NCI-H128 (cell line): ENCODE results near the gene FBXW5.
A peak's percentile ranks its signal among the peaks of the same experiment; 100 is the strongest.

Experiments used
- DNase-seq: peaks from one replicate; lab custom pipeline; 2025; ENCODE audit not compliant: unreplicated experiment; lab: John Stamatoyannopoulos, UW

The FBXW5 gene

DNA sequence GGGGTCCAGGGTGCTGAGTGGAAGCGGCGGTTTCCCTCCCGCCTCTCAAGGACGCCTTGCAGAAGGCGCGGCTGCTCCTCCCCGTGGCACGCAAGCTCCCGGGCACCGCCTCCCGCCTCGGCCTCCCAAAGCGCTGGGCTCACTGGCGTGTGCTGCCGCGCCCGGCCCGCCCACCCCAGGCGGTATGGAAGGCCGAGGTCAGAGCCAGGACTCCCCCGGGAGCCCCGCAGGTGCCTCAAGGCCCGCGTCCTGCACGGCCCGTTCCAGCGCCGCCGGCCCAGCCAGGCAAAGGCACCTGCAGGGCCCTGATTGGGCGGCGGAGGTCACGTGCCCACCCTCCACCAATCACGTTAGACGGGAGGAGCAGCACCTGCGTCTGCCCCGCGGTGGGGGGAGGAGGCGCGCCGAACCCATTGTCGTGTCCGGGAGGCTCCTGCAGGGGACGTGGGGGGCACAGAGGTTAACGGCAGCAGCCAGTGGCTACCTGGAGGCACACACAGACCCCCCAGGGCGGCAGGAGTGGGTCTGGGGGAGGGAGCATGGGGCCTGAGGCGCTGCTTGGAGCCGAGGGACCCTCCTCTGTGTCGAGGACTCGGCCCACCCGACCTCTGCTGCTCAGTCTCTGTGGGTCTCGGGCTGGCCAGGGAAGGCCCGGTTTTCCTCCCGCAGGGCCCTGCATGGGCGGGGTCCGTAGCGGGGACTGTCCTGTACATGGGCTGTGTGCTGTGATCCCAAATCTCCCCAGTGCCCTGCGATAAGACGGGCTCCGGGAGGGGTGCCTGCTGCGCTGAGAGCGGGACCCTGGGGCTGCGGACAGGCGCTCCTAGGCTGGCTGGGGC is 5.5 kb upstream of the FBXW5 start:
- peak; percentile 93 for DNase-seq

DNA sequence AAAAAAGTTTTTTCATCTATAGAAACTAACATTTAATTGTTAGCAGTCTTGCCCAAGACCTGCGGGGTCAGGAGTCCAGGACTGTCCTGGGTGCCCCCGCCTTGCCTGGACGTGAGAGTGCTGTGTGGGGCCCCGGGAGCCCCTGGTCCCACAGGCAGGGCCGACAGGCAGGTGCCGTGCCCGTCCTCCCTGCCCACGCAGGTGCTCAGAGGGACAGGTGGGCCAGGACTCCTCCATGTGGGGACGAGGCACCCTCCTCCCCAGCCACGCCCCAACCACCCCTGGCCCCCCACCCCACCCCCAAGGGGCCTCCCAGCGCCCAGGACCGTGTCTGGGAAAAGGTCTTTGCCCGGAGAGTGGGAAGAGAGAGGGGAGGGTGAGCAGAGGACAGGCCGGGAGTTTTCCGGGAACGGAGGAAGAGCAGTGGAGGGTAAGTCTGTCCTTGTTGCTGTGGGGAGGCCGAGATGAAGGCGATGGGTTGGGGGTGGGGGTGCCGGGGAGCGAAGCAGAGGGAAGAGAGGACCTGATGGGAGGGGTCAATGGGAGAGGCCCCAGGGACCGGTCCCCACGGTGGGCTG is 4.8 kb upstream of the FBXW5 start:
- DNase-seq: no peak

GRCh38 chr9:136947955-136948510 is 3.5 kb upstream of the FBXW5 start:
- no peak for DNase-seq

DNA sequence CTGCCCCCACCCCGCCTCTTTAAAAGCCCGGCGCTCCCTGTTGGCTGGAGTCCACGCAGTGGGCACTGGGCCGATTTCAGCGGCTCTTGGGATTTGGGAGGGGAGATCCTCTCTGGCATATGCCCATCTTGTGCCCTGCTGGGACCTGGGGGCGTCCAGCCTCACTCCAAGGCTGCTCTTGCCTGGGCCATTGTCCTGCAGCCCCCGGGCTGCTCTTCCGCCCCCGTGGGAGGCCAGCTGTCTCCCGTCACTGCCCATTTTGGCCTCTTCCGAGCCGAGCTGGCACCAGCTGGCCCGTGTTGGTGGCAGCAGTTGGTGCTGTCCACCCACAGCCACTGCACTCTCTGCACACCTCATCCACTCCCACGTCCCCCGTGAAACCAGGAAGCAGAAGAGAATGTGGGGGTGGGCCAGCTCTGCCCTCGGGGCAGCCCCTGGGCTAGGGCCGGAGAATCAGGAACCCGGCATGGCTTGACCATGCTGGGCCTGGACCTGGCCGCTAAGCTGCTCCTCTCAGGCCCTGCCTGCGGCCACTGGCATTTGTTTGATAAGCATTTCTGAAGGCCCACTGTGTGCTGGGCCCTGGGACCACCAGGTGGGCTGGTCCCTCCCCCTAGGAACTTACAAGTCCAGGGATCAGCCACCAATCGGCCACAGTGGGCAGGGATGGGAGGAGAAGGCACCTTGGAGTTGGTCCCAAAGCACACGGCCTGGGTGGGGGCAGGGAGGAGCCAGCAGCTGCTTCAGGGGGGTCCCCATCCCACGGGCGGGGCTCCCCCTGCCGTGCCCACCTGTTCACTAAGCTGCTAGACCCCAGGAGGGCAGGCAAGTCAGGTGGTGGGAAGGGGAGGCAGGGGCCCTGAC is 2.7 kb upstream of the FBXW5 start:
- no peak for DNase-seq

DNA sequence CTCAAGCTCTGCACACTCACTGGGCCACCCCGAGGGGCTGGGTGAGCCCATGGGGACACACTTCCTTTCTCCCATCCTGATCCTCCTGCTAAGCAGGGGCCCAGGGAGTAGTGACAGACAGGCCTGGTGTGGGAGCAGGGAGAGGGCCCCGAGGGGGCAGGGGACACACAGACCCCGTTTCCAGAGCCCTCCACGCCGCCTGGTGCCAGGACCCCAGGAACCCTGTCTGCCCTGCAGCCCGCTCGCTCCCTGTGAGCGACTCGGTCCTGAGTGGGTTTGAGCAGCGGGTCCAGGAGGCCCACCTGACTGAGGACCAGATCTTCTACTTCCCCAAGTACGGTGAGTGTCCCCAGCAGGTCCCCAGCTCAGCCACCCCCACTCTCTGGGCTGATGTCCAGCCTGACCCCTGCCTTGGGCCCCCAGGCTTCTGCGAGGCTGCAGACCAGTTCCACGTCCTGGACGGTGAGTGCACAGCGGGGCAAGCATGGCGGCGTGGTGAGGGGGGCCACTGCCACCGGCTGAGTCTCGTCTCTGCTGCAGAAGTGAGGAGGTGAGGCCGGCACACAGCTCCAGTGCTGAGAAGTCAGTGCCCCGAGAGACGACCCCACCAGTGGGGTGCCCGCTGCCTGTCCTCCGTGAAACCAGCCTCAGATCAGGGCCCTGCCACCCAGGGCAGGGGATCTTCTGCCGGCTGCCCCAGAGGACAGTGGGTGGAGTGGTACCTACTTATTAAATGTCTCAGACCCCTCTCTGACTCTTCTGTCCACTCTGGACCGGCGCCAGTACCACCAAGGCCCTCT is 1.9 kb upstream of the FBXW5 start:
- DNase-seq: no peak

DNA sequence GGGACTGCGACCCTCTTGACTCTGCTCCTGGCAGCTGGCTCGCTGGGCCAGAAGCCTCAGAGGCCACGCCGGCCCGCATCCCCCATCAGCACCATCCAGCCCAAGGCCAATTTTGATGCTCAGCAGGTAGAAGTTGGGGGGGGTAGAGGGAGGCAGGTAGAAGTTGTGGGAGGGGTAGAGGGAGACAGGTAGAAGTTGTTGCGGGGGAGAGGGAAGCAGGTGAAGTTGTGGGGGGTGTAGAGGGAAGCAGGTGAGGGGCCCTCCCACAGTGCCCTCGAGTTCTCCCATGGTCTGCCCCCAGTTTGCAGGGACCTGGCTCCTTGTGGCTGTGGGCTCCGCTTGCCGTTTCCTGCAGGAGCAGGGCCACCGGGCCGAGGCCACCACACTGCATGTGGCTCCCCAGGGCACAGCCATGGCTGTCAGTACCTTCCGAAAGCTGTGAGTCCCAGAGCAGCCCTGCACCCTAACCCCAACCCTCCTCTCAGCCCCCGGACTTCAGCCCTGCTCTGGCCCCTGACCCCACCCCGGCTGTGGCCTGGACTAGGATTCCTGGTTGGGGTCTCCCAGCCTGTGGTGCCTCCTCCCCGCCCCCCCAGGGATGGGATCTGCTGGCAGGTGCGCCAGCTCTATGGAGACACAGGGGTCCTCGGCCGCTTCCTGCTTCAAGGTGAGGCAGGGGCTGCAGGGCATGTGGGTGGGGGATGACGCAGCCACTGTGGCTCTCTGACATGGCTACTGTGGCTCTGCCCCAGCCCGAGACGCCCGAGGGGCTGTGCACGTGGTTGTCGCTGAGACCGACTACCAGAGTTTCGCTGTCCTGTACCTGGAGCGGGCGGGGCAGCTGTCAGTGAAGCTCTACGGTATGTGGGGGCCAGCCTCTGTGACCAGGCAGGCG is 1.0 kb upstream of the FBXW5 start:
- no peak for DNase-seq

- no peak for DNase-seq
Measured at GRCh38 chr9:136944212-136944518, 373 bp downstream of the FBXW5 start.

GRCh38 chr9:136943291-136944211 is 987 bp downstream of the FBXW5 start:
- DNase-seq: no peak

DNA sequence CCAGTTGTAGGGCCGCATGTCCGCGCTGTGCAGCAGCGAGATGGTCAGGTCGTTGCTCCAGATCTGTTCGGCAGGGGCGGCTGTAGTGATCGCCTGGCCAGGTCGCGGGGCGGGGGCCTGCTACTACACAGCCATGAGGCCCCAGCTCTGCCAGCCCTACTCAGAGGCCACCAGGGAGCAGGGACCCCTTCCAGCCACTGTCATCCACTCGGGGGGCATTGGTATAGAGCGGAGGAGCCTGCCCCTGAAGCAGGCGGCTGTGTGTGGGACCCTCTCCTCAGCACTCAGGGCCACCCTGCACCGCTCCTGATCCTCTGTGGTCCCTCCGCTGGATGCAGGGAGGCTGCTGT is 1.7 kb downstream of the FBXW5 start:
- no peak for DNase-seq

- no peak for DNase-seq
Measured at GRCh38 chr9:136942112-136942880, 2.2 kb downstream of the FBXW5 start.

DNA sequence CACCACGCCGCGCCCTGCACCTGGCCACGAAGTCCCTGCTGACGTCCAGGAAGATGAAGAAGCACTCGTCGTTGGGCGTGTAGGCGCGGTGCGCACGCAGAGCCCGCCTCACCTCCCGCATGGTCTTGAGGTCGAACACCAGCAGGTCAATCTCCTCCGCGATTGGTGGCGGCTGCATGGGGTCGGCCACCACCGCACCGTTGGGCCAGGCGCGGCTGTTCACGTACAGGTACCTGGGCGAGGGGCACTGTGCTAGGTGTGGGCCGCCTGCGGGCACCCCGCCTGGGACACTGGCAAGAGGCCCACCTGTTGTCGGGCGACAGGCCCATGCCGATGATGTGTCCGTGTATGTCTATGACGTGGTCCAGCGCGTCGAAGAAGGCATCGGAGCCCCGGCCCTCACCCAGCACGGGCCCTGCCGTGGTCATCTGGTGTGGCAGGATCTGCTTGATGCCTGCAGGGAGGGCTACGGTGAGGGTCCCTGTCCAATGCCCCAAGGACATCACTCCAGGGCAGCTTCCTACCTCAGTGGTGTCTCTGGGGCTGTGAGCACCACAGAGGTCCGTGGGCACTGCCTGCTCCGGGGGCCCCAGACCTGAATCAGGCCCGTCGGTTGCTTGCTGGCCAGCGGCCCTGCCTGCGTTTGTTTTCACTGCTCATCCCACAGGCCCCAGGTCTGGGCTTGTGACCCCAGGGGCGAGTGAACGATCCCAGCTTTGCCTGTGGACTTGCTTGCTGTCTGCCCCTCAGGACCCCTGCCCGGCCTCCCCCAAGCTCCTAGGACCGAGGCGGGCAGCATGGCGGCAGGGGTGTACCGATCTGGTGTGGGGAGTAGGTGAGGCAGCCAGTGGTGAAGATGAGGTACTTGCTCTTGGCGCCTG is 3.1 kb downstream of the FBXW5 start:
- no peak for DNase-seq

DNA sequence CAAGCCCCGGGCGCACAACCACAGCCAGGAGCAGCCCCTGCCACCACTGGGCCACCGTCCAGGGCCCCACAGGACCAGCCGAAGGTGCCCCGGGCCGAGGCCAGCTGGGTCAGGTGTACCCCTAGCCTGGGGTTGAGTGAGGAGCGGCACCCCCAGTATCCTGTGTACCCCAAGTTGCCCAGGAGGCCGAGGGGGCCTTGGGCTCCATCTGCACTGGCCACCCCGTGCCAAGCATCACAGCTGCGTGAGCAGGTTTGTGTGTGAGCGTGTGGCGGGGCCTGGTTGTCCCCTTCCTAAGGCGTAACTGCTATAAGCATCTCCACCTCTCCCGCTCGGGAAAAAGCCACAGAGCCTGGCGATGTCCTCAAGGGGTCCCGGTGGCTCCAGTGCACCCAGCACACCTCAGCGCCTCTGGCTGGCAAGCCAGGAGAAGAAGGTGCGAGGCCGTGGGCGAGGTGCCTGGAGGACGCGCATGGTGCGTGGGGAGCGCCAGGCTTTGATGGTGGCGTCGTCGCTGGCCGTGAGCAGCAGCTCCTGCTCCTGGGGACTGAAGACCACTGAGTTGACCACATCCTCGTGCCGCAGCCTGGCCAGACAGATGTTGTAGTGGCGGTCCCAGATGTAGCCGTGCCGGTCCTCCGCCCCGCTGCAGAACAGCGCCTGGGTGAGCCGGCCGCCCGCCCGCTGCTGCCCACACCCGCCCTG is 3.9 kb downstream of the FBXW5 start:
- no peak for DNase-seq

- DNase-seq: no peak
Measured at GRCh38 chr9:136939996-136940525, 4.5 kb downstream of the FBXW5 start.

DNA sequence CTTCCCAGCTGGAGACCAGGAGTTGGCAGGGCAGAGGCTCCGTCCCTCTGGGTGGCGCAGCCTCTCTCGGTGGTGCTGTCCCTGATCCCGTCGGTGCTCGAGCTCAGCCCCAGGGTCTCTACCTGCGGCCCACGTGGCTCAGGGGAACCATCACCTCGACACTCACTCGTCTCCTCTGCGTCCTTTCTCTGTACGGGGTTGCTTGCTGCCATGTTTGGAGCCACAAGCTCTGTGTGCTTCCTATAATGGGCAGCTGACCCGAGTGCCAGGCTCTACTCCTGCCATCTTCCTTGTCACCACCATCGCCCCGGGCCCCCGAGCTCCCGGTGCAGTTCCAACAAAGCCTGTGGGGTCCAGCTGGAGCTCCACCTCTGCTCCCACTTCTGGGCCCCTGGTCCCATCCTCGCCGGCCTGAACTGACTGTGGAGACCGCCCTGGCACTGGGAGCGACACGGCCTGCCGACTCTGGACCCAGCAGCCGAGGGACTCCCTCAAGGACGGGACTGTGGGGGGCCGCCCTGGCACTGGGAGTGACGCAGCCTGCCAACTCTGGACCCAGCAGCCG is 5.0 kb downstream of the FBXW5 start:
- no peak for DNase-seq

DNA sequence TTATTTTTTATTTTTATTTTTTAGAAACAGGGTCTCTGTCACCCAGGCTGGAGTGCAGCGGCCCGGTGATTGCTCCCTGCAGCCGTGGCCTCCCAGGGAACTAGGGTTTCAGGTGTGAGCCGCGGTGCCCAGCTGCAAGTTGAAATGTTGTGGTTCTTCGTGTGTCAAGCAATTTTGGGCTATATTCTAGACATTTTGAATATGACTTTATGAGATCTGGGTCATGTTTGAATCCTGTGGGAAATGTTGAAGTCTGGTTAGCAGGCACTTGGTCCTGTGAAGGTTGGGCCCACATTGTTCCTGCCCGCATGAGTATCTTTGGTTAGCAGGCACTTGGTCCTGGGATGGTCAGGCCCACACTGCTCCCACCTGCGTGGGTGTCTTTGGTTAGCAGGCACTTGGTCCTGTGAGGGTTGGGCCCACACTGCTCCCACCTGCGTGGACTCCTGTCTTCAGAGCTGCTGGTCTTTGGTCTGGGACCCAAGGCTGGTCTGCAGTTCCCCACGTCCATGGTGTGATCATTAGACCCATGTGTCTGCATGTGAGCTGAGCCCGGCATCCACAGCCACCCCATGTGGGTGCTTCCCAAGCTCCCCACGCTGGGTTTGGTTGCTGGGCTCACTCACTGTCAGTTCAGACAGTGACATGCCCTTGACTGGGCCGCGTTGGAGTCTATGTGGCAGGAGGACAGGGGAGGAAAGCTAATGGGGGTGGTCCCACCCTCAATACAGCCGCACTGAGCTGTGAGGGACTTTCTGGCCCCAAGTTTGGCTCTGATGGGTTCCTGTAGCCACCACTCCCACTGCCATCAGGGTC is 7.1 kb downstream of the FBXW5 start:
- DNase-seq: no peak
